SK-N-SH treated with all-trans-retinoic acid at 6 μM for 48 hours (cell line): ENCODE measurements around the gene KIF26A.

Source experiments
- ATAC-seq: fragments of 200-7000 bp; cut with Tn5 transposase; 3 replicates; pipeline ENCODE4 v1.9.1; 2020; ENCODE audit warnings: mild to moderate bottlenecking, moderate library complexity
- BACH2 ChIP-seq: fragments of 250-450 bp; sonication (Bioruptor Pico); IDR thresholded peaks from 2 replicates; pipeline ENCODE4 v1.9.0; 2021; ENCODE audit warnings: mild to moderate bottlenecking, borderline replicate concordance
- CSDC2 ChIP-seq: fragments of 250-450 bp; sonication (Bioruptor Pico); IDR thresholded peaks from 2 replicates; pipeline ENCODE4 v1.5.0; 2020; ENCODE audit warnings: mild to moderate bottlenecking, moderate library complexity
- GLIS3 ChIP-seq: fragments of 250-450 bp; sonication (Bioruptor Pico); IDR thresholded peaks from 2 replicates; pipeline ENCODE4 v1.5.0; 2020; ENCODE audit warnings: mild to moderate bottlenecking, moderate library complexity
- ISL1 ChIP-seq: fragments of 250-450 bp; sonication (Bioruptor Pico); IDR thresholded peaks from 2 replicates; pipeline ENCODE4 v2.1.2; 2022; ENCODE audit warnings: mild to moderate bottlenecking, moderate library complexity
- OSR1 ChIP-seq: fragments of 250-450 bp; sonication (Bioruptor Pico); IDR thresholded peaks from 2 replicates; pipeline ENCODE4 v1.8.0; 2022; ENCODE audit warnings: moderate library complexity, mild to moderate bottlenecking, inconsistent platforms
- PPARA ChIP-seq: fragments of 250-450 bp; sonication (Bioruptor Pico); IDR thresholded peaks from 2 replicates; pipeline ENCODE4 v1.5.0; 2020; ENCODE audit warnings: mild to moderate bottlenecking, borderline replicate concordance
- RARB ChIP-seq: fragments of 250-450 bp; sonication (Bioruptor Pico); IDR thresholded peaks from 2 replicates; pipeline ENCODE4 v1.8.0; 2021; ENCODE audit warnings: mild to moderate bottlenecking, moderate library complexity
- SNAI2 ChIP-seq: fragments of 250-450 bp; sonication (Bioruptor Pico); IDR thresholded peaks from 2 replicates; pipeline ENCODE4 v1.5.0; 2020; ENCODE audit warnings: mild to moderate bottlenecking, moderate library complexity
- TCF4 ChIP-seq: fragments of 250-450 bp; sonication (Bioruptor Pico); IDR thresholded peaks from 2 replicates; pipeline ENCODE4 v1.8.0; 2021; ENCODE audit warnings: mild to moderate bottlenecking, moderate library complexity, borderline replicate concordance
- TOX ChIP-seq: fragments of 250-450 bp; sonication (Bioruptor Pico); IDR thresholded peaks from 2 replicates; pipeline ENCODE4 v1.8.0; 2021; ENCODE audit warnings: mild to moderate bottlenecking, moderate library complexity, borderline replicate concordance
- ZC3H10 ChIP-seq: fragments of 250-450 bp; sonication (Bioruptor Pico); IDR thresholded peaks from 2 replicates; pipeline ENCODE4 v1.5.1; 2021; ENCODE audit warnings: mild to moderate bottlenecking, moderate library complexity
- ZFP3 ChIP-seq: fragments of 250-450 bp; sonication (Bioruptor Pico); IDR thresholded peaks from 2 replicates; pipeline ENCODE4 v1.5.0; 2020; ENCODE audit warnings: mild to moderate bottlenecking, moderate library complexity
- ZFP30 ChIP-seq: fragments of 450-650 bp; formaldehyde crosslinking; IDR thresholded peaks from 2 replicates; pipeline ENCODE4 v1.5.0; 2022; ENCODE audit warnings: mild to moderate bottlenecking, moderate library complexity
- ZNF565 ChIP-seq: fragments of 450-650 bp; formaldehyde crosslinking; conservative IDR thresholded peaks from 2 replicates; pipeline ENCODE4 v1.5.0; 2020; ENCODE audit warnings: low read depth, mild to moderate bottlenecking, moderate library complexity
- ZNF70 ChIP-seq: fragments of 450-650 bp; formaldehyde crosslinking; IDR thresholded peaks from 2 replicates; pipeline ENCODE4 v1.5.0; 2020; ENCODE audit warnings: mild to moderate bottlenecking, moderate library complexity
- ZNF8 ChIP-seq: fragments of 450-650 bp; formaldehyde crosslinking; IDR thresholded peaks from 2 replicates; pipeline ENCODE4 v1.5.0; 2020; ENCODE audit warnings: mild to moderate bottlenecking, moderate library complexity
- TF ChIP-seq, protein P1 (sequence below): fragments of 250-450 bp; sonication (Bioruptor Pico); IDR thresholded peaks from 2 replicates; pipeline ENCODE4 v1.5.1; 2020; ENCODE audit warnings: low read depth, mild to moderate bottlenecking, moderate library complexity
- TF ChIP-seq, protein P2 (sequence below): fragments of 250-450 bp; sonication (Bioruptor Pico); IDR thresholded peaks from 2 replicates; pipeline ENCODE4 v1.8.0; 2021; ENCODE audit warnings: low read depth, mild to moderate bottlenecking, moderate library complexity, borderline replicate concordance
- TF ChIP-seq, protein P3 (sequence below): fragments of 250-450 bp; sonication (Bioruptor Pico); IDR thresholded peaks from 2 replicates; pipeline ENCODE4 v1.5.0; 2020; ENCODE audit warnings: mild to moderate bottlenecking, moderate library complexity
- TF ChIP-seq, protein P4 (sequence below): fragments of 250-450 bp; sonication (Bioruptor Pico); IDR thresholded peaks from 2 replicates; pipeline ENCODE4 v1.5.1; 2021; ENCODE audit warnings: mild to moderate bottlenecking, moderate library complexity
- TF ChIP-seq, protein P5 (sequence below): fragments of 250-450 bp; sonication (Bioruptor Pico); IDR thresholded peaks from 2 replicates; pipeline ENCODE4 v1.8.0; 2020; ENCODE audit warnings: mild to moderate bottlenecking, moderate library complexity, borderline replicate concordance

KIF26A gene

DNA sequence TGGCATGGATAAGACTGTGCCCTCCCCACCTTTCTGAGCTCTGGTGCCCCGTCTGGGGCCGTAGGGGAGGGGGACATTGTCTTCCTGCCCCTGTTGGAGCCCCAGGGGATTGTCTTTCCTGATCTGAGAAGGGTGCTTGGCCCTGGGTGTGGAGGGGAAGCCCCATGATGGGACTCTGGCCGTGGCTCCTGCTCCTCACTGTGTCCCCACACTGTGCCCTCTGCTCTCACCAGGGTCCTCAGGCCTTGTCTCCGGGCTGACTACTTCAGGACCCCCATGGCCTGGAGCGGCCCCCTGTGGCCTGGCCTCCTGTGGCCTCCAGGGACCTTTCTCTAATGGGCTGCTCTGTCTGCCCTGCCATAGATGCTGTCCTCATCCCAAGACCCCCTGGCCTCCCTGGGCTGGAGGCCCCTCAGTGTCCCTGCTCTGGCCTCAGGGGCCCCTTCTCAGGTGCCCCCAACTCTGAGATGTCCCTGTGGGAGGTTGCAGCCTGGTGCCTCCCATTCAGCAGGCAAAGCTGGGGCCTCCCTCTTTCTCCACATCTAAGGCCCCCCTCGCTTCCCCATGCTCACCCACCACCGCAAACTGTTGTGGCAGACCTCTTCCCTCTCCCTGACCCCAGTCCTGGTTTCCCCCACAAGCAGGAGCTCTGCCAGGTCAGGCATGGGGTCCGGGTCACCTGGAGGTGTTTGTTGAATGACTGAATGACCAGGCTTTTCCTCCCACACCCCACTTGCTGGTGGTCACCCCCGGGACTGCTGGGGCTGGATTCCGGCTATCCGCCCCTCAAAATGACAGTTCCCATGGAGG lies 4.0 kb downstream of the KIF26A start:
- TF ChIP-seq TOX = no peak
- TF ChIP-seq SNAI2 (CRISPR knock-in tag) = no peak
- TF ChIP-seq, protein P1, sequence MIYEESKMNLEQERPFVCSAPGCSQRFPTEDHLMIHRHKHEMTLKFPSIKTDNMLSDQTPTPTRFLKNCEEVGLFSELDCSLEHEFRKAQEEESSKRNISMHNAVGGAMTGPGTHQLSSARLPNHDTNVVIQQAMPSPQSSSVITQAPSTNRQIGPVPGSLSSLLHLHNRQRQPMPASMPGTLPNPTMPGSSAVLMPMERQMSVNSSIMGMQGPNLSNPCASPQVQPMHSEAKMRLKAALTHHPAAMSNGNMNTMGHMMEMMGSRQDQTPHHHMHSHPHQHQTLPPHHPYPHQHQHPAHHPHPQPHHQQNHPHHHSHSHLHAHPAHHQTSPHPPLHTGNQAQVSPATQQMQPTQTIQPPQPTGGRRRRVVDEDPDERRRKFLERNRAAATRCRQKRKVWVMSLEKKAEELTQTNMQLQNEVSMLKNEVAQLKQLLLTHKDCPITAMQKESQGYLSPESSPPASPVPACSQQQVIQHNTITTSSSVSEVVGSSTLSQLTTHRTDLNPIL = no peak
- TF ChIP-seq, protein P2, sequence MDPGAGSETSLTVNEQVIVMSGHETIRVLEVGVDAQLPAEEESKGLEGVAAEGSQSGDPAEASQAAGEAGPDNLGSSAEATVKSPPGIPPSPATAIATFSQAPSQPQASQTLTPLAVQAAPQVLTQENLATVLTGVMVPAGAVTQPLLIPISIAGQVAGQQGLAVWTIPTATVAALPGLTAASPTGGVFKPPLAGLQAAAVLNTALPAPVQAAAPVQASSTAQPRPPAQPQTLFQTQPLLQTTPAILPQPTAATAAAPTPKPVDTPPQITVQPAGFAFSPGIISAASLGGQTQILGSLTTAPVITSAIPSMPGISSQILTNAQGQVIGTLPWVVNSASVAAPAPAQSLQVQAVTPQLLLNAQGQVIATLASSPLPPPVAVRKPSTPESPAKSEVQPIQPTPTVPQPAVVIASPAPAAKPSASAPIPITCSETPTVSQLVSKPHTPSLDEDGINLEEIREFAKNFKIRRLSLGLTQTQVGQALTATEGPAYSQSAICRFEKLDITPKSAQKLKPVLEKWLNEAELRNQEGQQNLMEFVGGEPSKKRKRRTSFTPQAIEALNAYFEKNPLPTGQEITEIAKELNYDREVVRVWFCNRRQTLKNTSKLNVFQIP (CRISPR knock-in tag) = no peak
- TF ChIP-seq BACH2 (CRISPR knock-in tag) = no peak
- TF ChIP-seq ZNF565 (CRISPR knock-in tag) = no peak
- no peak for TF ChIP-seq RARB (CRISPR knock-in tag)
- TF ChIP-seq TCF4 (CRISPR knock-in tag) = no peak
- TF ChIP-seq ZNF8 (CRISPR knock-in tag) = no peak
- TF ChIP-seq, protein P3, sequence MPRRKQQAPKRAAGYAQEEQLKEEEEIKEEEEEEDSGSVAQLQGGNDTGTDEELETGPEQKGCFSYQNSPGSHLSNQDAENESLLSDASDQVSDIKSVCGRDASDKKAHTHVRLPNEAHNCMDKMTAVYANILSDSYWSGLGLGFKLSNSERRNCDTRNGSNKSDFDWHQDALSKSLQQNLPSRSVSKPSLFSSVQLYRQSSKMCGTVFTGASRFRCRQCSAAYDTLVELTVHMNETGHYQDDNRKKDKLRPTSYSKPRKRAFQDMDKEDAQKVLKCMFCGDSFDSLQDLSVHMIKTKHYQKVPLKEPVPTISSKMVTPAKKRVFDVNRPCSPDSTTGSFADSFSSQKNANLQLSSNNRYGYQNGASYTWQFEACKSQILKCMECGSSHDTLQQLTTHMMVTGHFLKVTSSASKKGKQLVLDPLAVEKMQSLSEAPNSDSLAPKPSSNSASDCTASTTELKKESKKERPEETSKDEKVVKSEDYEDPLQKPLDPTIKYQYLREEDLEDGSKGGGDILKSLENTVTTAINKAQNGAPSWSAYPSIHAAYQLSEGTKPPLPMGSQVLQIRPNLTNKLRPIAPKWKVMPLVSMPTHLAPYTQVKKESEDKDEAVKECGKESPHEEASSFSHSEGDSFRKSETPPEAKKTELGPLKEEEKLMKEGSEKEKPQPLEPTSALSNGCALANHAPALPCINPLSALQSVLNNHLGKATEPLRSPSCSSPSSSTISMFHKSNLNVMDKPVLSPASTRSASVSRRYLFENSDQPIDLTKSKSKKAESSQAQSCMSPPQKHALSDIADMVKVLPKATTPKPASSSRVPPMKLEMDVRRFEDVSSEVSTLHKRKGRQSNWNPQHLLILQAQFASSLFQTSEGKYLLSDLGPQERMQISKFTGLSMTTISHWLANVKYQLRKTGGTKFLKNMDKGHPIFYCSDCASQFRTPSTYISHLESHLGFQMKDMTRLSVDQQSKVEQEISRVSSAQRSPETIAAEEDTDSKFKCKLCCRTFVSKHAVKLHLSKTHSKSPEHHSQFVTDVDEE (CRISPR knock-in tag) = no peak
- no peak for TF ChIP-seq ZNF70 (CRISPR knock-in tag)
- TF ChIP-seq PPARA (CRISPR knock-in tag) = no peak
- TF ChIP-seq, protein P4, sequence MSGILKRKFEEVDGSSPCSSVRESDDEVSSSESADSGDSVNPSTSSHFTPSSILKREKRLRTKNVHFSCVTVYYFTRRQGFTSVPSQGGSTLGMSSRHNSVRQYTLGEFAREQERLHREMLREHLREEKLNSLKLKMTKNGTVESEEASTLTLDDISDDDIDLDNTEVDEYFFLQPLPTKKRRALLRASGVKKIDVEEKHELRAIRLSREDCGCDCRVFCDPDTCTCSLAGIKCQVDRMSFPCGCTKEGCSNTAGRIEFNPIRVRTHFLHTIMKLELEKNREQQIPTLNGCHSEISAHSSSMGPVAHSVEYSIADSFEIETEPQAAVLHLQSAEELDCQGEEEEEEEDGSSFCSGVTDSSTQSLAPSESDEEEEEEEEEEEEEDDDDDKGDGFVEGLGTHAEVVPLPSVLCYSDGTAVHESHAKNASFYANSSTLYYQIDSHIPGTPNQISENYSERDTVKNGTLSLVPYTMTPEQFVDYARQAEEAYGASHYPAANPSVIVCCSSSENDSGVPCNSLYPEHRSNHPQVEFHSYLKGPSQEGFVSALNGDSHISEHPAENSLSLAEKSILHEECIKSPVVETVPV (CRISPR knock-in tag) = no peak
- TF ChIP-seq, protein P5, sequence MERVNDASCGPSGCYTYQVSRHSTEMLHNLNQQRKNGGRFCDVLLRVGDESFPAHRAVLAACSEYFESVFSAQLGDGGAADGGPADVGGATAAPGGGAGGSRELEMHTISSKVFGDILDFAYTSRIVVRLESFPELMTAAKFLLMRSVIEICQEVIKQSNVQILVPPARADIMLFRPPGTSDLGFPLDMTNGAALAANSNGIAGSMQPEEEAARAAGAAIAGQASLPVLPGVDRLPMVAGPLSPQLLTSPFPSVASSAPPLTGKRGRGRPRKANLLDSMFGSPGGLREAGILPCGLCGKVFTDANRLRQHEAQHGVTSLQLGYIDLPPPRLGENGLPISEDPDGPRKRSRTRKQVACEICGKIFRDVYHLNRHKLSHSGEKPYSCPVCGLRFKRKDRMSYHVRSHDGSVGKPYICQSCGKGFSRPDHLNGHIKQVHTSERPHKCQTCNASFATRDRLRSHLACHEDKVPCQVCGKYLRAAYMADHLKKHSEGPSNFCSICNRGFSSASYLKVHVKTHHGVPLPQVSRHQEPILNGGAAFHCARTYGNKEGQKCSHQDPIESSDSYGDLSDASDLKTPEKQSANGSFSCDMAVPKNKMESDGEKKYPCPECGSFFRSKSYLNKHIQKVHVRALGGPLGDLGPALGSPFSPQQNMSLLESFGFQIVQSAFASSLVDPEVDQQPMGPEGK (CRISPR knock-in tag) = no peak
- no peak for TF ChIP-seq ISL1
- no peak for TF ChIP-seq ZC3H10 (CRISPR knock-in tag)
- no peak for TF ChIP-seq CSDC2 (CRISPR knock-in tag)
- no peak for TF ChIP-seq ZFP30 (CRISPR knock-in tag)
- no peak for ATAC-seq

DNA sequence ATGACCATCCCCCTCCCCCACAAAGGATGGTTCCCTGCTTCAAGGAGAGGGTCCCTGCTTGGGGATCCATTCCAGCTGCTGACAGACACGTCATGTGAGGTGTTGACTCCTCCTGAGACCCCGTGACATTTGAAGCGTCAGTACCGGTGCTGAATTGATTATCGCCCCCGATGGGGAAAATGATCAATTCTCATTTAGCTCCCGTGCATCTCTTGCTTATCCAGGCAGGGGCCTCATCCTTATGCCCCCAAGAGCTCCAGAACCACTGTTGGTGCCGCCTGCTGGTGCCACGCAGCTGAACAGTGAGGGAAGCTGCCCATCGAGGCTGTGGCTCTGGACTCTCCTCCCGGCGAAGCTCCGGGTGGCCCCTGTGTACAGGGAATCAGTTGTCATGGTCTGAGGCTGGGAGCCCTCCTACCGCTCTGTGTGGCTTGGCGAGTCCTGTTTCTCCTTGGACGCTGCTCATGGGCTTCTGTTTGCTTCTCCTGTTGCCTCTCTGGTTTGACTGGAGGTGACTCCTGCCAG lies 4.6 kb downstream of the KIF26A start:
- ATAC-seq = no peak
- TF ChIP-seq OSR1 (CRISPR knock-in tag) = no peak
- no peak for TF ChIP-seq TCF4 (CRISPR knock-in tag)
- no peak for TF ChIP-seq ZNF8 (CRISPR knock-in tag)
- TF ChIP-seq ZNF565 (CRISPR knock-in tag) = no peak
- no peak for TF ChIP-seq ZFP3 (CRISPR knock-in tag)
- TF ChIP-seq, protein P1 = no peak
- TF ChIP-seq CSDC2 (CRISPR knock-in tag) = no peak
- TF ChIP-seq ZFP30 (CRISPR knock-in tag) = no peak
- TF ChIP-seq BACH2 (CRISPR knock-in tag) = no peak
- TF ChIP-seq GLIS3 (CRISPR knock-in tag) = no peak
- TF ChIP-seq ZC3H10 (CRISPR knock-in tag) = no peak
- no peak for TF ChIP-seq TOX
- TF ChIP-seq PPARA (CRISPR knock-in tag) = no peak
- TF ChIP-seq, protein P4 (CRISPR knock-in tag) = no peak
- no peak for TF ChIP-seq ISL1
- TF ChIP-seq, protein P3 (CRISPR knock-in tag) = no peak
